A549 (cell line): ENCODE data around the gene EXOC2. TPM values are rescaled to one million over a fixed set of nuclear protein-coding genes. Genes with fewer than 3 reads are reported as not detected.

Experiments used
- ATAC-seq, 2 experiments: fragments of 200-7000 bp in 1 of 2; fragments of >200 bp in 1 of 2; cut with Nextera tagmentation in 1 of 2; cut with Tn5 transposase in 1 of 2; 3 replicates each; pipeline versions ENCODE4 v1.8.0 to v1.9.1; 2018 to 2020; ENCODE audit warnings: mild to moderate bottlenecking in 1 of 2, moderate library complexity in 1 of 2
- CTCF ChIA-PET: fragments of 300-600 bp; sonication (Branson Sonifier 250); formaldehyde crosslinking; extraction: SDS; loops from one replicate; lab custom pipeline; 2021; ENCODE audit warnings: antibody characterized with exemption, inconsistent platforms; lab: Yijun Ruan, JAX
- POLR2A ChIA-PET: fragments of 350-600 bp; formaldehyde crosslinking; extraction: SDS; loops from one replicate; lab custom pipeline; 2021; ENCODE audit warnings: antibody characterized with exemption, inconsistent platforms; lab: Yijun Ruan, JAX
- DNase-seq, 2 experiments: peaks; one replicate each; pipeline versions ENCODE4 v3.0.0 to v3.0.0-alpha.2; 2011 to 2016; ENCODE audit warnings: low read depth in 1 of 2, low spot score in 1 of 2
- FAIRE-seq: peaks from 2 replicates; lab custom pipeline; 2011; peaks lifted over from hg19 to GRCh38; lab: Jason Lieb, UNC
- H3K27ac ChIP-seq, 2 experiments: fragments of >200 bp; sonication (Bioruptor Twin); formaldehyde crosslinking; 3 replicates each; pipeline ENCODE4 v1.5.1; 2016 to 2017
- H3K4me1 ChIP-seq: fragments of >200 bp; sonication (Bioruptor Twin); formaldehyde crosslinking; 3 replicates; pipeline ENCODE4 v1.6.1; 2016
- H3K4me2 ChIP-seq: fragments of >200 bp; sonication (Bioruptor Twin); formaldehyde crosslinking; 3 replicates; pipeline ENCODE4 v1.6.1; 2016
- H3K4me3 ChIP-seq: fragments of >200 bp; sonication (Bioruptor Twin); formaldehyde crosslinking; 3 replicates; pipeline ENCODE4 v1.5.1; 2016
- H3K9me3 ChIP-seq: fragments of >200 bp; sonication (Bioruptor Twin); formaldehyde crosslinking; 3 replicates; pipeline ENCODE4 v1.6.1; 2016
- CBX2 ChIP-seq: fragments of 200-600 bp; sonication (generic); IDR thresholded peaks from 2 replicates; pipeline ENCODE4 v1.6.1; 2016; ENCODE audit warnings: low read depth, mild to moderate bottlenecking, borderline replicate concordance
- CHD2 ChIP-seq: fragments of 150-350 bp; IDR thresholded peaks from 2 replicates; pipeline ENCODE4 v1.6.1; 2014; ENCODE audit warnings: low read length; ENCODE audit not compliant: partially characterized antibody
- CHD4 ChIP-seq: fragments of 200-600 bp; sonication (generic); IDR thresholded peaks from 2 replicates; pipeline ENCODE4 v1.6.1; 2016; ENCODE audit warnings: antibody characterized with exemption, mild to moderate bottlenecking, borderline replicate concordance
- EHF ChIP-seq: fragments of 250-450 bp; sonication (Bioruptor Pico); IDR thresholded peaks from 2 replicates; pipeline ENCODE4 v1.5.0; 2020; ENCODE audit warnings: mild to moderate bottlenecking
- EHMT2 ChIP-seq: fragments of 200-600 bp; sonication (generic); IDR thresholded peaks from 2 replicates; pipeline ENCODE4 v1.6.1; 2016; ENCODE audit warnings: antibody characterized with exemption, low read depth, mild to moderate bottlenecking, moderate library complexity
- ESRRA ChIP-seq: fragments of 150-350 bp; IDR thresholded peaks from 2 replicates; pipeline ENCODE4 v1.6.1; 2014; ENCODE audit warnings: mild to moderate bottlenecking, low read length, borderline replicate concordance
- FOSL2 ChIP-seq, 2 experiments: fragments of 450-650 bp in 1 of 2; fragments of >200 bp in 1 of 2; sonication (Bioruptor Twin) in 1 of 2; formaldehyde crosslinking; IDR thresholded peaks; 2 replicates each; pipeline versions ENCODE4 v1.5.0 to v1.6.1; 2016 to 2020; ENCODE audit warnings: mild to moderate bottlenecking in 1 of 2, moderate library complexity in 1 of 2
- FOXS1 ChIP-seq: fragments of 250-450 bp; sonication (Bioruptor Pico); IDR thresholded peaks from 2 replicates; pipeline ENCODE4 v1.5.0; 2020; ENCODE audit warnings: mild to moderate bottlenecking, moderate library complexity
- HDAC2 ChIP-seq: fragments of 200-600 bp; sonication (generic); IDR thresholded peaks from 2 replicates; pipeline ENCODE4 v1.6.1; 2016
- HOXA7 ChIP-seq: fragments of 250-450 bp; sonication (Bioruptor Pico); IDR thresholded peaks from 2 replicates; pipeline ENCODE4 v1.5.0; 2020; ENCODE audit warnings: mild to moderate bottlenecking, moderate library complexity
- HOXB13 ChIP-seq: fragments of 250-450 bp; sonication (Bioruptor Pico); IDR thresholded peaks from 2 replicates; pipeline ENCODE4 v1.5.0; 2020; ENCODE audit warnings: low read depth, mild to moderate bottlenecking, moderate library complexity
- KDM1A ChIP-seq: fragments of 200-600 bp; sonication (generic); IDR thresholded peaks from 2 replicates; pipeline ENCODE4 v1.6.1; 2016; ENCODE audit warnings: low read depth, mild to moderate bottlenecking
- KDM5A ChIP-seq: fragments of 200-600 bp; sonication (generic); IDR thresholded peaks from 2 replicates; pipeline ENCODE4 v1.6.1; 2016; ENCODE audit warnings: antibody characterized with exemption, mild to moderate bottlenecking
- MAFK ChIP-seq: fragments of 450-650 bp; IDR thresholded peaks from 2 replicates; pipeline ENCODE4 v1.6.1; 2014; ENCODE audit not compliant: partially characterized antibody
- MYC ChIP-seq: IDR thresholded peaks from 2 replicates; pipeline ENCODE4 v1.6.1; 2012; ENCODE audit warnings: mild to moderate bottlenecking, inconsistent platforms, low read length, improper control_type of control experiment, borderline replicate concordance
- NFE2L2 ChIP-seq: fragments of 150-350 bp; conservative IDR thresholded peaks from 2 replicates; pipeline ENCODE4 v1.6.1; 2014; ENCODE audit warnings: low read length
- RAD21 ChIP-seq, 2 experiments: fragments of >200 bp in 1 of 2; sonication (Bioruptor Twin) in 1 of 2; formaldehyde crosslinking in 1 of 2; IDR thresholded peaks in 1 of 2; conservative IDR thresholded peaks in 1 of 2; 2 replicates in 1 of 2; 3 replicates in 1 of 2; pipeline ENCODE4 v1.6.1; 2012 to 2018; ENCODE audit warnings: inconsistent platforms in 1 of 2
- SREBF2 ChIP-seq: fragments of 450-650 bp; IDR thresholded peaks from 2 replicates; pipeline ENCODE4 v1.6.1; 2014; ENCODE audit warnings: mild to moderate bottlenecking, moderate library complexity
- TP53 ChIP-seq: fragments of 250-450 bp; sonication (Bioruptor Pico); IDR thresholded peaks from 2 replicates; pipeline ENCODE4 v1.5.0; 2021; ENCODE audit warnings: mild to moderate bottlenecking, moderate library complexity
- ZFP36 ChIP-seq: fragments of 450-650 bp; IDR thresholded peaks from 2 replicates; pipeline ENCODE4 v1.6.1; 2014; ENCODE audit warnings: borderline replicate concordance; ENCODE audit not compliant: partially characterized antibody
- ZSCAN20 ChIP-seq: fragments of 250-450 bp; sonication (Bioruptor Pico); IDR thresholded peaks from 2 replicates; pipeline ENCODE4 v1.8.0; 2022; ENCODE audit warnings: mild to moderate bottlenecking, moderate library complexity
- WGBS: methylation state at CpG from one replicate; pipeline ENCODE4 v1.1.6; 2017; ENCODE audit errors: missing lambda C conversion rate; 5-methylcytosine and 5-hydroxymethylcytosine counted together
- polyA plus RNA-seq, 4 experiments: library from polyadenylated mRNA; depleted of rRNA in 3 of 4; stranded (reverse); fragments of >200 nt; fragmentation: RNase III in 1 of 4; extraction: RNeasy Plus Mini Kit Qiagen cat#74134 plus additional on column Dnase treatment in 1 of 4; gene quantifications; 2 replicates in 3 of 4; 3 replicates in 1 of 4; pipeline ENCODE4 v1.2.3, GENCODE V29; 2011 to 2017
- TF ChIP-seq, protein P1 (sequence below): IDR thresholded peaks from 2 replicates; pipeline ENCODE4 v1.6.1; 2012
- TF ChIP-seq, protein P2 (sequence below): fragments of 450-650 bp; IDR thresholded peaks from 2 replicates; pipeline ENCODE4 v1.6.1; 2014; ENCODE audit warnings: antibody characterized with exemption
- TF ChIP-seq, protein P3 (sequence below): fragments of 150-350 bp; IDR thresholded peaks from 2 replicates; pipeline ENCODE4 v1.6.1; 2014; ENCODE audit warnings: low read depth, mild to moderate bottlenecking, low read length

The EXOC2 gene
- polyA plus RNA-seq, 2 of the 4 experiments (the other 2 are of a cell fraction): 13.3 to 22.9 TPM

DNA sequence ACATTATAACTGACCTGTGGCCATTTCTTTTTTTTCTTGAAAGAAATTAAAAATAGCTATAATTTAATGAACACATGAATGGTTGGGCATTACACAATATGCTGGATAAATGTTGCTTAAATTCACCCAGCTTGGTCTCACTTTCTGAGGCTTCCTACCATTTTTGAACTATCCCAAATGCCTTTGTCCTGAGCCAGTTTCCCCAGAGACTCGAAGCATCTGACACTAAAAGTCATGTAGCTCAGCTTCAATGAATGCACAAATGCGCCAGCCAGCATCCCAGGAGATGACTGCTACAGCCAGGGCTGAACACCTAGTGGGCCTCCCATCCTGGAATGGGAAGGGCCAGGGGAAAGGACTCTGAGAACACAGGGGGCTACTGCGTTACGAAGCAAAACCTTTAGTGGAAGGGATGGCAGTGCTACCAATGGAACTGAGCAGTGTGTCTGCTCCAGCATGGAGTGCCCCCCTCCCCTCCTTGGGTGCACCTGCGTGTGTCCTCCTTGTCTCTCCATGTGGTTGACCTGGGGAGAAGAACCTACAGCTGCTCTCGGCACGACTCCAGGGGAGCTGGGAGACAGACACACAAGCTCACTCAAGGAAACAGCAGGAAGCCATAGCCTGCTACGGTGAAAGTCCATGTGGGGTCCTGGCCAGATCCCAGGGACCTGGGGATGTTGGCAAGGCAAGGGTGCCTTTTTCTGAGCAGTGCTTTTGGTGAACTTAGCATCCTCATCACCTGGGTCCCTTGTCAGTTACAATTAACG is 240.5 kb downstream of the EXOC2 start:
- Histone ChIP-seq H3K4me1 (no peaks in the 10 kb centered on the region), H3K4me3 (no peak overlapping the region), H3K9me3 (no peaks in the 10 kb centered on the region), H3K27ac (no peak overlapping the region), H3K4me2 (no peak overlapping the region)
- ATAC-seq (no peak), DNase-seq (no peak), FAIRE-seq (no peak)
- 52% methylated on average over 6 of the region's 9 CpGs for WGBS
- ChIA-PET POLR2A (interaction anchor here (0.7 kb wide), 1 partner anchor 30 kb away, joined by 3 read pairs; no protein-coding TSS in a partner anchor), CTCF (interaction anchor here (1.1 kb wide), 1 partner anchor 10 kb away, joined by 4 read pairs; no protein-coding TSS in a partner anchor)
- TF ChIP-seq FOSL2 (IDR thresholded peaks at IDR 0.05) (no peak), FOSL2 (CRISPR knock-in tag; IDR thresholded peaks at IDR 0.05) (no peak), MAFK (no peak), CBX2 (no peak)

DNA sequence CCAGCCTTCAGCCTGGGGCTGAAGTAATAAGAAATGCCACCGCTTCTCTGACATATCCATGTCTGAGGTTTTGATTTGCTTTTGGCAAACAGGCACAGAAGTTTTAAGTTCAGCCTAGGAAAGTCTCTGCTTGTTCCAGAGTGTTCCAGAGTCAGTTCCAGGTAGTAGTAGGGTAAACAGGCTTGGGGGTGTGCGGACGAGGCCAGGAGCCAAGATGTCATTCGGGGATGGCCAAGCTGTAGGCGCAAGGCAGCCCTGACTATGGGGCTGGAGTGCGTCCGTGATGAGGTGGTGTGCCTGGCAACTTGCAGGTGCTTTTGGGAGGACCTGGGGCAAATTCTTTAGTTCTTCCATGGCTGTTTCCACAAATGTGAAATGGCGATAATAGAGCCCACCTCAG is 241.1 kb downstream of the EXOC2 start:
- TF ChIP-seq NFE2L2: no peak
- TF ChIP-seq SREBF2: no peak
- no peak for TF ChIP-seq MYC
- TF ChIP-seq EHMT2: no peak
- no peak for TF ChIP-seq FOXS1 (CRISPR knock-in tag)
- TF ChIP-seq, protein P1, sequence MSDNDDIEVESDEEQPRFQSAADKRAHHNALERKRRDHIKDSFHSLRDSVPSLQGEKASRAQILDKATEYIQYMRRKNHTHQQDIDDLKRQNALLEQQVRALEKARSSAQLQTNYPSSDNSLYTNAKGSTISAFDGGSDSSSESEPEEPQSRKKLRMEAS: no peak
- TF ChIP-seq CHD4: no peak
- TF ChIP-seq HDAC2: no peak
- TF ChIP-seq, protein P2, sequence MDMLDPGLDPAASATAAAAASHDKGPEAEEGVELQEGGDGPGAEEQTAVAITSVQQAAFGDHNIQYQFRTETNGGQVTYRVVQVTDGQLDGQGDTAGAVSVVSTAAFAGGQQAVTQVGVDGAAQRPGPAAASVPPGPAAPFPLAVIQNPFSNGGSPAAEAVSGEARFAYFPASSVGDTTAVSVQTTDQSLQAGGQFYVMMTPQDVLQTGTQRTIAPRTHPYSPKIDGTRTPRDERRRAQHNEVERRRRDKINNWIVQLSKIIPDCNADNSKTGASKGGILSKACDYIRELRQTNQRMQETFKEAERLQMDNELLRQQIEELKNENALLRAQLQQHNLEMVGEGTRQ: no peak
- no peak for TF ChIP-seq KDM5A
- TF ChIP-seq, protein P3, sequence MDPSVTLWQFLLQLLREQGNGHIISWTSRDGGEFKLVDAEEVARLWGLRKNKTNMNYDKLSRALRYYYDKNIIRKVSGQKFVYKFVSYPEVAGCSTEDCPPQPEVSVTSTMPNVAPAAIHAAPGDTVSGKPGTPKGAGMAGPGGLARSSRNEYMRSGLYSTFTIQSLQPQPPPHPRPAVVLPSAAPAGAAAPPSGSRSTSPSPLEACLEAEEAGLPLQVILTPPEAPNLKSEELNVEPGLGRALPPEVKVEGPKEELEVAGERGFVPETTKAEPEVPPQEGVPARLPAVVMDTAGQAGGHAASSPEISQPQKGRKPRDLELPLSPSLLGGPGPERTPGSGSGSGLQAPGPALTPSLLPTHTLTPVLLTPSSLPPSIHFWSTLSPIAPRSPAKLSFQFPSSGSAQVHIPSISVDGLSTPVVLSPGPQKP: no peak
- TF ChIP-seq ESRRA: no peak
- TF ChIP-seq RAD21 (conservative IDR thresholded peaks at IDR 0.05 in 1 of 2, IDR thresholded peaks at IDR 0.05 in 1 of 2): no peak
- TF ChIP-seq KDM1A: no peak
- TF ChIP-seq ZSCAN20: no peak
- H3K4me2 ChIP-seq: no peak overlapping the region
- 75% methylated on average over 8 of the region's 8 CpGs for WGBS

DNA sequence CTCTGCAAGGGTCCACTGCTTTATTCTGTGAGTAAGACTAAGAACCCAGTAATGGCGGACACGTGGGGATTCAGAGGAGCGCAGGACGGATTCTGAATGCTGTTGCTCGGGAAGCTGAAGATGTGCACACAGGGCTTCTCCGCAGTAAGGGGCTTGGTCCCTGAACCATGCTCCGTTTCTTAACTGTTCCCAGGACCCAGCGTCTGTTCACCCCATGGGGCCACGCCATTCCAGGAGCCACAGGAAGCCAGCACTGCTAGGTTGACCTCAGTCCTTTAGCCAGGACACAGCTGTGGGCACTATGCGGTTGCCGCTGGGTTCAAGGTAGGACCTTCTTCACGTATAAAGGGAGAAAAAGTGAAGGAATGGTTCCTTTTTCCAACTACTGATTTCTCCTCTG is 241.6 kb downstream of the EXOC2 start:
- CTCF ChIA-PET: no interaction called here
- 84% methylated on average over 11 of the region's 12 CpGs for WGBS

More for the DNA sequence above, 241.1 kb downstream of the EXOC2 start:
- ChIA-PET CTCF (no interaction called here), POLR2A (no interaction called here)
- ATAC-seq: no peak
- no peaks in the 10 kb centered on the region for H3K9me3 ChIP-seq
- H3K27ac ChIP-seq: no peak overlapping the region
- no peaks in the 10 kb centered on the region for H3K4me1 ChIP-seq
- no peak for FAIRE-seq
- no peak overlapping the region for H3K4me3 ChIP-seq
- DNase-seq: no peak

More for the DNA sequence above, 241.6 kb downstream of the EXOC2 start:
- H3K4me1 ChIP-seq: no peaks in the 10 kb centered on the region
- no peak overlapping the region for H3K4me2 ChIP-seq
- H3K4me3 ChIP-seq: no peak overlapping the region
- TF ChIP-seq FOXS1 (CRISPR knock-in tag): no peak
- TF ChIP-seq ESRRA: no peak
- TF ChIP-seq HOXB13 (CRISPR knock-in tag): no peak
- TF ChIP-seq, protein P1: no peak
- TF ChIP-seq SREBF2: no peak
- TF ChIP-seq CHD4: no peak
- TF ChIP-seq HOXA7 (CRISPR knock-in tag): no peak
- TF ChIP-seq CHD2: no peak
- TF ChIP-seq ZFP36: no peak
- no peak for TF ChIP-seq TP53 (CRISPR knock-in tag)
- TF ChIP-seq EHF (CRISPR knock-in tag): no peak
- ATAC-seq: no peak
- no peak for FAIRE-seq
- no peak overlapping the region for H3K27ac ChIP-seq
- no peak for DNase-seq
- no peaks in the 10 kb centered on the region for H3K9me3 ChIP-seq
- POLR2A ChIA-PET: no interaction called here
